GM12873 (cell line): ENCODE measurements around the gene TARS2.

Experiments
- TF ChIP-seq, protein P1 (sequence below): IDR thresholded peaks from 2 replicates; pipeline ENCODE4 v1.5.1; 2012; ENCODE audit warnings: low read depth, mild to moderate bottlenecking, moderate library complexity, low read length, control low read depth; ENCODE audit not compliant: insufficient read depth; ENCODE audit errors: missing control alignments

TARS2 gene

DNA sequence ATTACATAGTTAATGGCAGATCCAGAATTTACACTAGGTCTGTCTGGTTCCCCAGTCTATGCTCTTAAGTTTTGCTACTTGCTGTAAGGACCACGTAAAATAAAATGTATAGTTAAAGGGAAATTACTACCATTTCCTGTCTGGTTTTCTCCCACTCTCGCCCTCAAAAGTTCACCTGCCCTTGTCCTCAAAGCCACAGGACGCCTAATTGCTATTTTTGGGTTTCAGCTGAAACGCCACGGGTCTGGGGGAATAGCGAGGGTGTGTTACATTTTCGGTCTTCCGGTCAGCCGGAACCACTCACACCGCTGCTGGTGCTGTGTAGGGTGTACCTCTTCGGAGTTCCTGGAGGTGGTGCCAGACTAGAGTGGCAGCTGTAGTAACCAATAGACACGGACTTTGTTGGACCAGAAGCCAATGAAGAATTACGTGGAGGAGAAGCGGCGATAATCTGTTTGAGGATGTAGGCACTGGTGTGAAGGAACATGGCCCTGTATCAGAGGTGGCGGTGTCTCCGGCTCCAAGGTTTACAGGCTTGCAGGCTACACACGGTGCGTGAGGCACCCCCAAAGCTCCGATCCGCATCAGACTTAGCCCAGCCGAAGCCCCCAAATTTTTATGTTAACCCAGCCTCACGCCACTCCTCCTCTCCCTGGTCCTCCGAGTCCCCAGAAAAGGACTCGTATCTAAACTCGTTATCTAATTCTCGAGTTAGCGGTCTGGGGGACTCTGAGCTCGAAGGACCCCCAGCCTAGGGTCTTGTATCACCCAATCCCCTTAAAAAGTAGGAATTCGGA, at the start of gene TARS2:
Gene TARS2 (plus strand): TSS at position 454 of the 797 bp plus-strand sequence. CDS start 32 bp downstream, at position 486.
- TF ChIP-seq, protein P1, sequence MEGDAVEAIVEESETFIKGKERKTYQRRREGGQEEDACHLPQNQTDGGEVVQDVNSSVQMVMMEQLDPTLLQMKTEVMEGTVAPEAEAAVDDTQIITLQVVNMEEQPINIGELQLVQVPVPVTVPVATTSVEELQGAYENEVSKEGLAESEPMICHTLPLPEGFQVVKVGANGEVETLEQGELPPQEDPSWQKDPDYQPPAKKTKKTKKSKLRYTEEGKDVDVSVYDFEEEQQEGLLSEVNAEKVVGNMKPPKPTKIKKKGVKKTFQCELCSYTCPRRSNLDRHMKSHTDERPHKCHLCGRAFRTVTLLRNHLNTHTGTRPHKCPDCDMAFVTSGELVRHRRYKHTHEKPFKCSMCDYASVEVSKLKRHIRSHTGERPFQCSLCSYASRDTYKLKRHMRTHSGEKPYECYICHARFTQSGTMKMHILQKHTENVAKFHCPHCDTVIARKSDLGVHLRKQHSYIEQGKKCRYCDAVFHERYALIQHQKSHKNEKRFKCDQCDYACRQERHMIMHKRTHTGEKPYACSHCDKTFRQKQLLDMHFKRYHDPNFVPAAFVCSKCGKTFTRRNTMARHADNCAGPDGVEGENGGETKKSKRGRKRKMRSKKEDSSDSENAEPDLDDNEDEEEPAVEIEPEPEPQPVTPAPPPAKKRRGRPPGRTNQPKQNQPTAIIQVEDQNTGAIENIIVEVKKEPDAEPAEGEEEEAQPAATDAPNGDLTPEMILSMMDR, result no peak

- TF ChIP-seq, protein P1, result no peak
Measured at GRCh38 chr1:150441121-150441520, 46.1 kb upstream of the TARS2 start.

DNA sequence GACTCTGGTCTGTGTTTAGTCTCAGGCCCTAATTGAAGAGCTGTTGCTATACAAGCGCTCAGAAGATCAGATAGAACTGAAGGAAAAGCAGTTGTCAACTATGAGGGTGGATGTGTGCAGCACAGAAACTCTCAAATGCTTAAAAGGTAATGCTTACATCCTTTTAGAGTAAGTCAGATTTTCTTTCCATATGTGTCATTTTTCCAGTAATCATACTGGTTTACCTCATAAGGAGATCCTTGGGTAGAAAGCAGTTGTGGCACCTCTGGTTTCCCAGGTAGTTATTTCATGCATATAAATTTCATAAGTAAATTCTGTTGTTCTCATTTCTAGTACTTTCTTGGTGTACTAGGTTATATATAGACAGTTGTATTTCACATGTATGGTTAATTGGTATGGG, 43.0 kb upstream of the TARS2 start:
- TF ChIP-seq, protein P1, result no peak

DNA sequence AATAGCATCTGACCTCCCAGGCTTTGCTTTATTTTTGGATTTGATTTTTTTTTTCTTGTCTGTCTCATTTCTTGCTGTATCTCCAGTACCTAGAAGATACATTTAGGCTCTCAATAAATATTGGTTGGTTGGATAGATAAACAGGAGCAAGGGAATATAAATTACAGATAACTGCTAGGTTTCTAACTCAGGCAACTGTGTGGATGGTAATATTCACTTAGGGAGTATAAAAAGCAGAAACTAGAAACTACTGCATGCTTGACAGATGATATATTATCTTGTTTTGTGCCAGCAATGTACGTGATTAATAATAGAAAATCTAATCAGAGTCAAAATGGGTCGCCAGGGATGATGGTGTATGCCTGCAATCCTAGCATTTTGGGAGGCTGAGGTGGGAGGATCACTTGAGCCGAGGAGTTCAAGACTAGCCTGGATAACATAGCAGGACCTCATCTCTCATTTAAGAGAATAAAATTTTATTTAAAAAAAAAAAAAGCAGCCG, 31.0 kb upstream of the TARS2 start:
- TF ChIP-seq, protein P1, result no peak

DNA sequence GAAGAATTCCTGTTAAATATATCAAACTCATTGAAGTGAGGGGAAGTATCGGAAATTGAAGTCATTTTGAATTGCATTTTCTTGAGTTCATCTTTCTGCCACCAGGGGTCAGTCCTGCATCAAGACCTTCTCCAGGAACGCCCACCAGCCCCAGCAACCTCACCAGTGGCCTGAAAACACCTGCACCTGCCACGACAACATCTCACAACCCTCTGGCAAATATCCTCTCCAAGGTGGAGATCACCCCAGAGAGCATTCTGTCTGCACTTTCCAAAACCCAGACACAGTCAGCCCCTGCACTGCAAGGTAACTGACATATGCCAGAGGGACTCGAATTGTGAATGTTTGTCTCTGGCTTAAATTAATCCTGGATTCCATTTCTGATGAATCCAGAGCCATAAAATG, 22.8 kb upstream of the TARS2 start:
- TF ChIP-seq, protein P1, result peak; percentile 84

GRCh38 chr1:150466964-150467363, 20.3 kb upstream of the TARS2 start:
- TF ChIP-seq, protein P1, result no peak

DNA sequence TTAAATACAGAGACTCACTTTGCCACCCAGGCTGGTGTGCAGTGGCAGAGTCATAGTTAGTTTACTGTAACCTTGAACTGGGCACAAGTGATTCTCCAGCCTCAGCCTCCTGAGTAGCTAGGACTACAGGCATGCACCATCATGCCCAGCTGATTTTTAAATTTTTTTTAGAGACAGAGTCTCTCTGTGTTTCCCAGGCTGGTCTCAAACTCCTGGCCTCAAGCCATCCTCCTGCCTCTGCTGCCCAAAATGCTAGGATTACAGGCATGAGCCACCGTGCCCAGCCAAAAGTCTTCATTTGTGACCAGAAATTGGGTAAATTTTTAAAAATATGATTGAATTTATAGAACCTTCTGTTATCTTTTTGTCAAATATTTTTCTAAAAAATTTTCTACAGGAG, 17.9 kb upstream of the TARS2 start:
- TF ChIP-seq, protein P1, result no peak
